ENCODE measurements around the gene CCL22. TPM values are rescaled to one million over a fixed set of nuclear protein-coding genes. Genes with fewer than 3 reads are reported as not detected.
"Not testable (repeated sequence)": the region's sequence is repeated elsewhere in the genome, so short reads cannot be mapped to it uniquely, and the experiment has no call there.

The CCL22 gene
- total RNA-seq, 1 donor from 2014 or later = 0.61 TPM

DNA sequence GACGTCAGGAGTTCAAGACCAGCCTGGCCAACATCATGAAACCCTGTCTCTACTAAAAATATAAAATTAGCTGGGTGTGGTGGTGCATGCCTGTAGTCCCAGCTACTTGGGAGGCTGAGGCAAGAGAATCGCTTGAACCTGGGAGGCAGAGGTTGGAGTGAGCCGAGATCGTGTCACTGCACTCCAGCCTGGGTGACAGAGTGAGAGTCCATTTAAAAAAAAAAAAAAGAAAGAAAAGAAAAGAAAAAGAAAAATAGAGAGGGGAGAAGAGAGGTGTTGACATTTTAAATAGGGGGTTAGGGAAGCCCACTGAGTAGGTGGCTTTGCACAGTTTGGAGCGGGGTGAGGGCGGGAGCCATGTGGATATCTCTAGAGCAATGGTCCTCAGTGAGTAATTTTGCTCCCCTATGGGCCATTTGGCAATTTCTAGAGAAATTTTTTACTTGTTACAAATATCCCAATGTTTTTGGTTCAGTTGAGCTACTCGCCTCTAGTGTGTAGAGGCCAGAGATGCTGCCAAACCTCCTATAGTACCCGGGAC, 16.4 kb downstream of the CCL22 start:
- intact Hi-C loops (cut with micrococcal nuclease) = not testable (repeated sequence)

- intact Hi-C loops (cut with micrococcal nuclease) = no loop called here
Measured at GRCh38 chr16:57376313-57376818, 17.8 kb downstream of the CCL22 start.

GRCh38 chr16:57377080-57377841, 18.7 kb downstream of the CCL22 start:
- intact Hi-C loops (cut with micrococcal nuclease) = no loop called here

GRCh38 chr16:57379579-57379978, 21.0 kb downstream of the CCL22 start:
- intact Hi-C loops (cut with micrococcal nuclease) = no loop called here

GRCh38 chr16:57380671-57381462, 22.3 kb downstream of the CCL22 start:
- intact Hi-C loops (cut with micrococcal nuclease) = no loop called here

DNA sequence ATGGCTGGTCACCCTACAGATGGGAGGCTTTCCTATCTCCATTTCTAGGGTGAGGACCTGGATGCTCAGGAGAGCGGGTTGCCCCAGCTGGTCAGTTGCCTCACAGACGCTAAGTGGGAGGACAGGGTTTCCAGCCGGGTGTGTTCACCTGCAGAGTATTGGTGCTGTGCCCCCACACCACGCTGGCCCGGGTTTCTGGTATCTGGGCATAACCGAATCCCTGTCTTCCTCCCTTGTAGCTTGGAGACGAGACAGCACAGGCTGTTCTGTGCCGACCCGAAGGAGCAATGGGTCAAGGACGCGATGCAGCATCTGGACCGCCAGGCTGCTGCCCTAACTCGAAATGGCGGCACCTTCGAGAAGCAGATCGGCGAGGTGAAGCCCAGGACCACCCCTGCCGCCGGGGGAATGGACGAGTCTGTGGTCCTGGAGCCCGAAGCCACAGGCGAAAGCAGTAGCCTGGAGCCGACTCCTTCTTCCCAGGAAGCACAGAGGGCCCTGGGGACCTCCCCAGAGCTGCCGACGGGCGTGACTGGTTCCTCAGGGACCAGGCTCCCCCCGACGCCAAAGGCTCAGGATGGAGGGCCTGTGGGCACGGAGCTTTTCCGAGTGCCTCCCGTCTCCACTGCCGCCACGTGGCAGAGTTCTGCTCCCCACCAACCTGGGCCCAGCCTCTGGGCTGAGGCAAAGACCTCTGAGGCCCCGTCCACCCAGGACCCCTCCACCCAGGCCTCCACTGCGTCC, 23.4 kb downstream of the CCL22 start:
- intact Hi-C loops (cut with micrococcal nuclease) = no loop called here

GRCh38 chr16:57382535-57383275, 24.1 kb downstream of the CCL22 start:
- intact Hi-C loops (cut with micrococcal nuclease) = no loop called here

DNA sequence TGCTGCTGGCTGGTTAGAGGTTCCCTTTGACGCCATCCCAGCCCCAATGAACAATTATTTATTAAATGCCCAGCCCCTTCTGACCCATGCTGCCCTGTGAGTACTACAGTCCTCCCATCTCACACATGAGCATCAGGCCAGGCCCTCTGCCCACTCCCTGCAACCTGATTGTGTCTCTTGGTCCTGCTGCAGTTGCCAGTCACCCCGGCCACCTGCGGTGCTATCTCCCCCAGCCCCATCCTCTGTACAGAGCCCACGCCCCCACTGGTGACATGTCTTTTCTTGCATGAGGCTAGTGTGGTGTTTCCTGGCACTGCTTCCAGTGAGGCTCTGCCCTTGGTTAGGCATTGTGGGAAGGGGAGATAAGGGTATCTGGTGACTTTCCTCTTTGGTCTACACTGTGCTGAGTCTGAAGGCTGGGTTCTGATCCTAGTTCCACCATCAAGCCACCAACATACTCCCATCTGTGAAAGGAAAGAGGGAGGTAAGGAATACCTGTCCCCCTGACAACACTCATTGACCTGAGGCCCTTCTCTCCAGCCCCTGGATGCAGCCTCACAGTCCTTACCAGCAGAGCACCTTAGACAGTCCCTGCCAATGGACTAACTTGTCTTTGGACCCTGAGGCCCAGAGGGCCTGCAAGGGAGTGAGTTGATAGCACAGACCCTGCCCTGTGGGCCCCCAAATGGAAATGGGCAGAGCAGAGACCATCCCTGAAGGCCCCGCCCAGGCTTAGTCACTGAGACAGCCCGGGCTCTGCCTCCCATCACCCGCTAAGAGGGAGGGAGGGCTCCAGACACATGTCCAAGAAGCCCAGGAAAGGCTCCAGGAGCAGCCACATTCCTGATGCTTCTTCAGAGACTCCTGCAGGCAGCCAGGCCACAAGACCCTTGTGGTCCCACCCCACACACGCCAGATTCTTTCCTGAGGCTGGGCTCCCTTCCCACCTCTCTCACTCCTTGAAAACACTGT, 25.0 kb downstream of the CCL22 start:
- intact Hi-C loops (cut with micrococcal nuclease) = no loop called here

- intact Hi-C loops (cut with micrococcal nuclease) = no loop called here
Measured at GRCh38 chr16:57384248-57385070, 25.9 kb downstream of the CCL22 start.

DNA sequence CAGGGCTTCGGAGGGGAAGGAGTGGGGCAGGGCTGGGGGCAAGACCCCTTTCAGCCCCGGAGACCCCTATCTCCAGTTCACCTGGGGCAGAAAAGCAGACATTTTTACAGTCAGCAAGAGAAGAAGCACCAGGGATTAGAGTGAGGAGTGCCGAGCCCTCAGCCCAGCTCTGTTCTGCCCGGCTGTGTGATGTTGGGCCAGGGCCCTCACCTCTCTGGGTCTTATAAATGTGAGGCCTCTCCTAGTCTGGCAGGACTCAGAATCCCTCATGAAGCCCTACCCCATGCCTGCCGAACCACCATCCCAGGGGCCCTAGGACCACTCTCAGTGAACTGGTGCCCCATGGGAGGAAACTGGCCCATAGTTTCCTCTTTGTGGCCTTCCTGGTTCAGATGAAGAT, 26.5 kb downstream of the CCL22 start:
- intact Hi-C loops (cut with micrococcal nuclease) = no loop called here

DNA sequence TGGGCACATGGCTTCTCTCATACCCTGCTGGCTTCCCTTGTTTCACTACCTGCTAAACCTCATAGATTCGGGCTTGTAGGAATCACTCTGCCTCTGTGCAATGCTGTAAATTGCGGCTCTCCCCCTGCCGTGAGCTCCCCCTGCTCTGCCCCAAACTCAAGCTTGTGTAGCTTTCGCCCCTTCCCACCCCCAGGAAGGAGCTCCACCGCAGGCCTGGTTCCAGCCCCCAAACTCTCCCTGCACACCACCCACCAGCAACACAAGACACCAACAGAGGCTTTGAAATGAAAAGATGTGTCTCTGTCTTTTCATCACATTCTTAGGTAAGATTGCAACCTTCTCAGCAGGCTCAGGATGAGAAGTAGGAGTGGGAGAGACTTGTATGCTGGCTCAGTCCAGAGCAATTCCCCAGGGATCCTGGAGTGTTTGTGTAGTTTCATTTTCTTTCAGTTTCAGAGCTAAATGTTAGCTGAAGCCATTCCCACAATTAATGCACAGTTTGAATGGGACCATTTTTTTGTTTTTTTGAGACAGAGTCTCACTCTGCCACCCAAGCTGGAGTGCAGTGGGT, 27.9 kb downstream of the CCL22 start:
- intact Hi-C loops (cut with micrococcal nuclease) = no loop called here

- intact Hi-C loops (cut with micrococcal nuclease) = no loop called here
Measured at GRCh38 chr16:57387598-57388354, 29.2 kb downstream of the CCL22 start.

DNA sequence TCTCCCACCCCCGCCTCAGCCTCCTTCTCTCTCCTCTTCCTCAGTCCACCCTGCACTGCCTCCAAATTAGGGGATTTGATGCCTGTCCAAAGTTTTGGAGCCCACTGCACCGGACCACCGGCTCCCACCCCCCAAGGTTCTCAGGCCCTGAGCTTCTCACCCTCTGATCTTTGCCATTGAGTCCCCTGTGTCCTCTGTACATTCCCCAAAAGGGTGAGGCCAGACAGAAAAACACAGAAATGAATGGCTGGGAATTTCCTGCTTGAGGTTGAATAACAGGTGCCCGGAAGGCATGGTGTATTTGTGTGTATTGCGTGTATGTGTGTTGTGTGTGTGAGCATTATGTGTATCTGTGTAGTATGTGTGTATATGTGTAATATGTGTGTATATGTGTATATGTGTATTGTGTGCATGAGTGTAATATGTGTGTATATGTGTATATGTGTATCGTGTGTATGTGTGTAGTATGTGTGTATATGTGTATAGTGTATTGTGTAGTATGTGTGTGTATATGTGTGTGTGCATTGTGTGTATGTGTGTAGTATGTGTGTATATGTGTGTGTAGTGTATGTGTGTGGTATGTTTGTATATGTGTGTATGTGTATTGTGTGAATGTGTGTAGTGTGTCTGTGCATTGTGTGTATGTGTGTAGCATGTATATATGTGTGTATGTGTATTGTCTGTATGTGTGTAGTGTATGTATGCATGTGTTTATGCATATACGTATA, 29.9 kb downstream of the CCL22 start:
- intact Hi-C loops (cut with micrococcal nuclease) = no loop called here

- intact Hi-C loops (cut with micrococcal nuclease) = no loop called here
Measured at GRCh38 chr16:57389087-57389468, 30.5 kb downstream of the CCL22 start.

DNA sequence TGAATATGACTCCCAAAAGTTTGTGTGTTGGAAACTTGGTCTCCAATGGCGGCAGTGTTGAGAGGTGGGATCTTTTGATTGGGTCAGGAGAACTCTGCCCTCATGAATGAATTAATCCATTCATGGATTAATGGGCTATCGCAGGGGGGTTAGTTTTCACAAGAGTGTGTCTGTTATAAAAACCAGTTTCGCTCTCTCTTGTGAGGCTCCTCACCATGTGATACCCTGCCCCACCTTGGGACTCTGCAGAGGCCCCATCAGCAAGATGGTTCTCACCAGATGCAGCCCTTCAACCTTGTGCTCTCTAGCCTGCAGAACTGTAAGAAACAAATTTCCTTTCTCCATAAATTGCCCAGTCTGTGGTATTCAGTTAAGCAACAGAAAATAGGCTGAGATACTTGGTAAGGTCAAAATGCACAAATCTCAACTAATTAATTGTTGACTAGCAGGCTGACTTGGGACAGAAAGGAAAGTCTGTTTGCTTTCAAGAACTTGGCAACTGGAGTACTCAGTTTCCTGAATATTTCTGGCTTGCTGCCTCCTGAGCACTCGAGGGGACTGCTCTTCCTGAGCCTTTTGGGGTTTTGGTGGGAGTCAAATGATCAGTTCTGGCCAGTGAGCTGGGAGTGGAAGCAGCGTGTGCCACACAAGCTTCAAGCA, 32.2 kb downstream of the CCL22 start:
- intact Hi-C loops (cut with micrococcal nuclease) = no loop called here

- intact Hi-C loops (cut with micrococcal nuclease) = no loop called here
Measured at GRCh38 chr16:57391300-57391699, 32.7 kb downstream of the CCL22 start.
